Stimulated activated effector memory CD8-positive, alpha-beta T cell treated with anti-CD3 and anti-CD28 coated beads, Interleukin-12 subunit alpha, Interleukin-12 subunit beta, amount 100 ng/mL, for 72 hours (primary cell): ENCODE measurements around the gene TEX53.

Experiments used
- ATAC-seq: fragments of 150-1000 bp; cut with Tn5 transposase; 2 replicates; pipeline ENCODE4 v1.10.0; 2021
- DNase-seq, 2 donors: peaks; one replicate each; pipeline ENCODE4 v3.0.0; 2021 to 2022; ENCODE audit warnings: low spot score in 2 of 2
- H3K27ac Mint-ChIP-seq: one replicate; pipeline ENCODE4 v1.8.0; 2022; ENCODE audit warnings: mild to moderate bottlenecking, mixed read lengths
- H3K36me3 Mint-ChIP-seq: one replicate; pipeline ENCODE4 v1.8.0; 2022; ENCODE audit warnings: mild to moderate bottlenecking, mixed read lengths
- H3K4me1 Mint-ChIP-seq: one replicate; pipeline ENCODE4 v1.8.0; 2022; ENCODE audit warnings: mixed read lengths
- H3K4me3 Mint-ChIP-seq: one replicate; pipeline ENCODE4 v1.8.0; 2022; ENCODE audit warnings: mild to moderate bottlenecking, mixed read lengths
- H3K9me3 Mint-ChIP-seq: one replicate; pipeline ENCODE4 v1.8.0; 2022; ENCODE audit warnings: mixed read lengths

Gene TEX53

GRCh38 chr9:114687034-114687433 is 29.4 kb upstream of the TEX53 start:
- no peak overlapping the region for H3K27ac Mint-ChIP-seq
- peaks cover 7% of the 10 kb centered on the region for H3K36me3 Mint-ChIP-seq
- ATAC-seq (no peak), DNase-seq (no peak)
- H3K4me3 Mint-ChIP-seq = no peak overlapping the region
- no peaks in the 10 kb centered on the region for H3K9me3 Mint-ChIP-seq
- peaks cover 51% of the 10 kb centered on the region for H3K4me1 Mint-ChIP-seq

- peaks cover 51% of the 10 kb centered on the region for H3K4me1 Mint-ChIP-seq
- DNase-seq = no peak
- H3K9me3 Mint-ChIP-seq = no peaks in the 10 kb centered on the region
- no peak for ATAC-seq
- no peak overlapping the region for H3K4me3 Mint-ChIP-seq
- H3K36me3 Mint-ChIP-seq = peaks cover 4% of the 10 kb centered on the region
- H3K27ac Mint-ChIP-seq = peak overlapping the region; percentile 63
Observed at GRCh38 chr9:114685951-114686350, 28.3 kb upstream of the TEX53 start.

GRCh38 chr9:114684036-114684435 is 26.4 kb upstream of the TEX53 start:
- Mint-ChIP-seq H3K36me3 (no peaks in the 10 kb centered on the region), H3K4me1 (peaks cover 44% of the 10 kb centered on the region)

GRCh38 chr9:114682846-114683245 is 25.2 kb upstream of the TEX53 start:
- peaks cover 44% of the 10 kb centered on the region for H3K4me1 Mint-ChIP-seq
- ATAC-seq (no peak), DNase-seq (no peak)
- H3K9me3 Mint-ChIP-seq = no peaks in the 10 kb centered on the region
- H3K4me3 Mint-ChIP-seq = no peak overlapping the region
- H3K36me3 Mint-ChIP-seq = no peaks in the 10 kb centered on the region
- H3K27ac Mint-ChIP-seq = no peak overlapping the region

More at GRCh38 chr9:114684036-114684435, 26.4 kb upstream of the TEX53 start:
- ATAC-seq (no peak), DNase-seq (no peak)
- Mint-ChIP-seq H3K4me3 (no peak overlapping the region), H3K27ac (peak overlapping the region; percentile 30), H3K9me3 (no peaks in the 10 kb centered on the region)

DNA sequence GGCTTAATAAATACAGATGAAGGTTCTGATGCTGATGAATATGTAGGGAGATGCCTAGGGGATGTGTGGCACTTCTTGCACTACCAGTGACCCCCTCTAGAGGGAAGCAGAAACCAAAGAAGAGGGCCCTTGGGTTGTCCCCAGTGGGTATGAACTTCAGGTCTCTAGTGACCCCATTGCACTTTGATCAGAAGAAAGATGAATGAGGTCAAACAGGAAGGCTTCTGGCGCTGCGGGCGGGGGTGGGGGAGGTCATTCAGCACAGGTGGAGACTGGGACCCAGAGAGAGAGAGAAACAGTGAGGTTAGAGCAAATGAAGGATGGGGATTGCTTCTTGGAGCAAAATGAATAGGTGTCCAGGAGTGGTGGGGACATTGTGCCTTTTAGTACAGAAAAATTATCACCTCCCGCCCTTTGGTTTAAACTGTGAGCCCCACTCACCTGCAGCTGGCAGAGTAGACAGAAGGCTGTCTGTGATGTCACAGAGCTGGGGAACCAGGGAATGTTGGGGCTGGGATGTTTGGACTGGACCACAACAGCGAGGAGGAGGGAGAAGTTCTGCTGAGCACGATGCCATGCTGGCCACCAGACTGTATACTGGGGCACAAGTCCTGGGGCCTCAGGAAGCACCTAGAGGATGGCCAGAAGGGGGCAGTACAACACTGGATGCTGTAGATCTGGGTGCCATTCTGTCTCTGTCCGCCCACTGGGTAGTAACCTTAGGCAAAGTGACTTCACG is 24.2 kb upstream of the TEX53 start, which contains the start of gene TEX48:
TSS of gene TEX48 (minus strand) at position 599 of the 739 bp plus-strand sequence. CDS start 10,469 bp downstream, outside the sequence.
- DNase-seq (peak; percentile 73 to 93), ATAC-seq (peak; percentile 96)
- Mint-ChIP-seq H3K36me3 (no peaks in the 10 kb centered on the region), H3K4me1 (peaks cover 40% of the 10 kb centered on the region), H3K27ac (peak within 1 kb of the TSS; percentile 82), H3K4me3 (peak within 1 kb of the TSS; percentile 66), H3K9me3 (no peaks in the 10 kb centered on the region)

DNA sequence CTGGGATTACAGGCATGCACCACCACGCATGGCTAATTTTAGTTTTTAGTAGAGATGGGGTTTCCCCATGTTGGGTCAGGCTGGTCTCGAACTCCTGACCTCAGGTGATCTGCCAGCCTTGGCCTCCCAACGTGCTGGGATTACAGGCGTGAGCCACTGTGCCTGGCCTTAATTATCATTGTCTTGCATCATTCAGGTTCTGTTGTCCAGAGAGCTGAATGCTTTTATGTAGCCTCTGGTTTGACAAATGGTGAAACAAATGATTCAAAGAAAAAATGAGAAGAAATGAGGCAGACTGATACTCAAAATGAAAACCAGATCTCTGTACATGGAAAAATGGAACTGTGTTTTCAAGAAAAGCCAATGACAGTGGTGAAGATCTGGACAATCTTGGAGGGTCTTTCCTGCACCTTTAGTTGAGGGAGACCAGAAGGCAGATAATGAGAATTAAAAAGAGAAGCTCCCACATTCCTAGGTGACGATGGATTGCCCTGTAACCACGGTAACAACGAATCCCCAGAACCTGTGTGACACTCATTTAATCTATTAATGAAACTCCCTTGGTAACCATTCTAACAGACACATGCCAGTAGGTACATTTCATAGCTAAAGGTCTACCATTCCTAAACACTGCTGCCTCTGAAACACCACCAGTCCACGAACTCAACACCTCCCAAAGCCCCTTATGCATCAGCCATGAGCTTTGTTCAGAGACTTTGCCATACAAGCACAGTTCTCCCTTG is 22.8 kb upstream of the TEX53 start:
- ATAC-seq = no peak
- peak overlapping the region; percentile 6 for H3K27ac Mint-ChIP-seq

GRCh38 chr9:114678795-114679194 is 21.2 kb upstream of the TEX53 start:
- Mint-ChIP-seq H3K36me3 (no peaks in the 10 kb centered on the region), H3K9me3 (no peaks in the 10 kb centered on the region), H3K27ac (no peak overlapping the region), H3K4me3 (no peak overlapping the region), H3K4me1 (peaks cover 19% of the 10 kb centered on the region)
- no peak for DNase-seq
- no peak for ATAC-seq

More for the DNA sequence above, 22.8 kb upstream of the TEX53 start:
- H3K36me3 Mint-ChIP-seq = no peaks in the 10 kb centered on the region
- peak in 1 of 2 donors; percentile 63 for DNase-seq
- no peaks in the 10 kb centered on the region for H3K9me3 Mint-ChIP-seq
- H3K4me1 Mint-ChIP-seq = peaks cover 27% of the 10 kb centered on the region
- no peak overlapping the region for H3K4me3 Mint-ChIP-seq

DNA sequence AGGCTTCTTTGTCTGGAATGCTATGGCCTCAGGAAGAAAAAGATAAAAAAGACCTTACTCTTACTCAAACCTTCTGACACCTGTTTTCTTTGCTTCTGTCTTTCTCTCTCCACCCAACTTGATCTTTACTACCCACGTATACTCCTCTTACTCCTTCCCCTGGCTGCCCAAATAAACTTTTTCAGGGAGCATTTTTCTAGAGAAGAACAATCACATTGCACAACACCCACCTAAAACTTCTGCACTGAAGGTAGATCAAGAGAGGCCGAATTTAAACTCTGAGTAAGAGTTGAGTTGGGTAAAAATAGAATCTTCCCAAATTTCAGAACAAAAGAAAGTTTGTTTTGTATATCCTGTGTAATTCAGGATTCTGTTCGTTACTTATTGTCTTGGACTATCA is 20.5 kb upstream of the TEX53 start:
- H3K9me3 Mint-ChIP-seq = no peaks in the 10 kb centered on the region
- H3K27ac Mint-ChIP-seq = no peak overlapping the region
- H3K4me3 Mint-ChIP-seq = no peak overlapping the region
- no peaks in the 10 kb centered on the region for H3K36me3 Mint-ChIP-seq
- ATAC-seq = no peak
- H3K4me1 Mint-ChIP-seq = peaks cover 19% of the 10 kb centered on the region
- no peak for DNase-seq

- Mint-ChIP-seq H3K9me3 (no peaks in the 10 kb centered on the region), H3K4me3 (no peak overlapping the region), H3K36me3 (no peaks in the 10 kb centered on the region), H3K27ac (no peak overlapping the region), H3K4me1 (peaks cover 19% of the 10 kb centered on the region)
- DNase-seq = no peak
- ATAC-seq = no peak
Observed at GRCh38 chr9:114677418-114677817, 19.8 kb upstream of the TEX53 start.

- DNase-seq = no peak
- no peak overlapping the region for H3K27ac Mint-ChIP-seq
- ATAC-seq = no peak
Observed at GRCh38 chr9:114676901-114677300, 19.3 kb upstream of the TEX53 start.

DNA sequence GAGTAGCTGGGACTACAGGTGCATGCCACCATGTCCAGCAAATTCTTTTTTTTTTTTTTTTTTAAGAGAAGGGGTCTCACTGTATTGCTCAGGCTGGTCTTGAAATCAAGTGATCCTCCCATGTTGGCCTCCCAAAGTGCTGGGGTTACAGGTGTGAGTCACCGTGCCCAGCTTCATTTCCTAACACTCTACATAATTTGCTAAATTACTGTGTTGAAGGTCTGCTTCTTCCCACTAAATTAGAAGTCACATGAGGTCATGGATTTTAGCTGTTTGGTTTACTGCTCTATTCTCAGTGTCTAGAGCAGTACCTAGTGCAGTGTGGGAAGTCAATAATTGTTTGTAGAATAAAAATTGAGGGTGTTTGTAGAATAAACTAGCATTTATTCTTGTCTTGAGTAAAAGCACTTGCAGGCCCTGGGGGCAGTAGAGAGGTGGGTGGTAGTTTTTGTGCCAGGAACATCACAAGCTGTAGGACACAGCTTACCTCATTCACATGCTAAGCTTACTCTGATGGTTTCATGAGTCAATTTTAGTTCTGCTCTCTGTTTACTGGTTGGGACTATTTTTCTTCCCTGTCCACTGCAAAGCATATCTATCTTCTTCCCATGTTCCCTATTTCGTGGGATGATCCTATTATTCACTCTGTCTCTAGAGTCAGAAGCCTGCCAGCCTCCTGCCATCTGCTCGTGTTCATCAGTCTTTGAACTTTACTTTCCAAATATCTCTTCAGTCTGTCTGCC is 17.4 kb upstream of the TEX53 start:
- H3K9me3 Mint-ChIP-seq = no peaks in the 10 kb centered on the region
- H3K36me3 Mint-ChIP-seq = no peaks in the 10 kb centered on the region
- peak overlapping the region; percentile 9 for H3K27ac Mint-ChIP-seq
- DNase-seq = no peak
- no peak overlapping the region for H3K4me3 Mint-ChIP-seq
- ATAC-seq = no peak
- H3K4me1 Mint-ChIP-seq = no peaks in the 10 kb centered on the region

More at GRCh38 chr9:114676901-114677300, 19.3 kb upstream of the TEX53 start:
- Mint-ChIP-seq H3K9me3 (no peaks in the 10 kb centered on the region), H3K4me3 (no peak overlapping the region), H3K36me3 (no peaks in the 10 kb centered on the region), H3K4me1 (peaks cover 18% of the 10 kb centered on the region)

DNA sequence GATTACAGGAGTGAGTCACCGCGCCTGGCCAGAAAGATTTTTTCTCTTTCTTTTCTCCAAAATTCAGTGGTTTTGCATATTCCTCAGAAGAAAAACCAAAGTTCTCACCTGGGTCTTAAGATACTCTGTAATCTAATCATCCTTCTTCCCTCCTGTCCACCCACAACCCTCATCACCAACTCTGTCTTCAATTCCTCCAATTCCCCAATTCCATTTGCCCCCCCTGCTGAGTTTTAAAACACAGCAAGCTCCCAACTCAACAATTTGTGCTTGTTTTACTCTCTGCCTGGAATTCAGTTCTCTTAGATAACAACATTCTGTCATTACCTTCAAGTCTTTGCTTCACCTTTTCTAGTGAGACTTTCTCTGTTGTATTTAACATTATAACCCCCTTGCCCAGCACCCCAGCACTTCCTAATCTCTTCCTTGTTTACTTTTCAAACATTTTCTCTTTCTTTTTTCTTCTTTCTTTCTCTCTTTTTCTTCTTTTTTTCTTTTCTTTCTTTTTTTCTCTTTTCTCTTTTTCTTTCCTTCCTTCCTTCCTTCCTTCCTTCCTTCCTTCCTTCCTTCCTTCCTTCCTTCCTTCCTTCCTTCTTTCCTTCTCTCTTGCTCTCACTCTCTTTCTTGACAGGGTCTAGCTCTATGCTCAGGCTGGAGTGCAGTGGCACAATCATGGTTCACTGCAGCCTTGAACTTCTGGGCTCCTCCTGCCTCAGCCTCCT is 16.6 kb upstream of the TEX53 start:
- Mint-ChIP-seq H3K4me3 (no peak overlapping the region), H3K27ac (no peak overlapping the region), H3K4me1 (no peaks in the 10 kb centered on the region), H3K9me3 (no peaks in the 10 kb centered on the region), H3K36me3 (no peaks in the 10 kb centered on the region)
- ATAC-seq (no peak), DNase-seq (no peak)

DNA sequence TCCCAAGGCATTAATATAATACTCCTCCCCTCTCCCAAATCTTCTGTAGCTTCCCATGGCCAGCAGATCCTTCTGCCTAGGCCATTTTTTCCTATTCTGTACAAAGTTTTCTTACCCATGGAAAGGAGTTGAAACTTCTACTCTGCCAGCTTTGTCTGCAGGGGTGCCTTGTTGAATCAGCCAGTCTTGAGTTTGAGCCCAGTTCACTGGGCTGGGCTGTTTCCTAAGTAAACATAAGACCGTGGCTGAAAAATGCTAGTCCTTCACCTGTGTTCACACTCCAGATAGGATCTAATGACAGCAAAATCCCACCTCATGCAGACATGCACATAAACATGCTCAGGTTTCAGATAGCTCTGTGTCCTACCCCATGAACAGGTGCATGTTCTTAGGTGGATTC is 14.0 kb upstream of the TEX53 start:
- Mint-ChIP-seq H3K9me3 (no peaks in the 10 kb centered on the region), H3K4me1 (peaks cover 9% of the 10 kb centered on the region), H3K36me3 (no peaks in the 10 kb centered on the region), H3K27ac (no peak overlapping the region), H3K4me3 (no peak overlapping the region)
- DNase-seq = no peak
- ATAC-seq = no peak

- H3K27ac Mint-ChIP-seq = no peak overlapping the region
- no peak overlapping the region for H3K4me3 Mint-ChIP-seq
- no peaks in the 10 kb centered on the region for H3K9me3 Mint-ChIP-seq
- DNase-seq (no peak), ATAC-seq (no peak)
- no peaks in the 10 kb centered on the region for H3K36me3 Mint-ChIP-seq
- H3K4me1 Mint-ChIP-seq = peaks cover 12% of the 10 kb centered on the region
Observed at GRCh38 chr9:114669961-114670360, 12.4 kb upstream of the TEX53 start.

- DNase-seq (no peak), ATAC-seq (no peak)
- Mint-ChIP-seq H3K27ac (no peak overlapping the region), H3K4me1 (peaks cover 12% of the 10 kb centered on the region), H3K36me3 (no peaks in the 10 kb centered on the region), H3K9me3 (no peaks in the 10 kb centered on the region), H3K4me3 (no peak overlapping the region)
Observed at GRCh38 chr9:114668146-114668545, 10.5 kb upstream of the TEX53 start.
